GM23248 (cell line): ENCODE results near the gene DELE1. TPM values are rescaled to one million over a fixed set of nuclear protein-coding genes. Genes with fewer than 3 reads are reported as not detected.

Experiments used
- DNase-seq: peaks from one replicate; pipeline ENCODE4 v3.0.0-alpha.2; 2015
- H2AFZ ChIP-seq: fragments of 200-600 bp; sonication (generic); 2 replicates; pipeline ENCODE4 v1.6.1; 2016; ENCODE audit warnings: antibody characterized with exemption
- H3F3A ChIP-seq: fragments of 200-600 bp; sonication (generic); 2 replicates; pipeline ENCODE4 v1.6.1; 2016; ENCODE audit warnings: mild to moderate bottlenecking, antibody characterized with exemption, mixed run types; ENCODE audit not compliant: insufficient read depth
- H3K27ac ChIP-seq: fragments of 200-600 bp; sonication (generic); 2 replicates; pipeline ENCODE4 v1.5.1; 2016; ENCODE audit warnings: mild to moderate bottlenecking
- H3K27me3 ChIP-seq: fragments of 200-600 bp; sonication (generic); replicated peaks from 2 replicates; pipeline ENCODE4 v1.6.1; 2016; ENCODE audit warnings: mild to moderate bottlenecking; ENCODE audit not compliant: insufficient read depth
- H3K36me3 ChIP-seq: fragments of 200-600 bp; sonication (generic); 2 replicates; pipeline ENCODE4 v1.6.1; 2016; ENCODE audit warnings: low read depth, mild to moderate bottlenecking
- H3K4me1 ChIP-seq: fragments of 200-600 bp; sonication (generic); 2 replicates; pipeline ENCODE4 v1.6.1; 2016; ENCODE audit warnings: mild to moderate bottlenecking; ENCODE audit not compliant: insufficient read depth
- H3K4me2 ChIP-seq: fragments of 200-600 bp; sonication (generic); one replicate; pipeline ENCODE4 v1.6.1; 2016; ENCODE audit warnings: mild to moderate bottlenecking; ENCODE audit not compliant: unreplicated experiment
- H3K4me3 ChIP-seq: fragments of 200-600 bp; sonication (generic); 2 replicates; pipeline ENCODE4 v1.5.1; 2016; ENCODE audit warnings: mild to moderate bottlenecking
- H3K79me2 ChIP-seq: fragments of 200-600 bp; sonication (generic); 2 replicates; pipeline ENCODE4 v1.6.1; 2016; ENCODE audit warnings: mild to moderate bottlenecking; ENCODE audit not compliant: insufficient read depth
- H3K9ac ChIP-seq: fragments of 200-600 bp; sonication (generic); 2 replicates; pipeline ENCODE4 v1.6.1; 2016; ENCODE audit warnings: mild to moderate bottlenecking
- H3K9me2 ChIP-seq: fragments of 200-600 bp; sonication (generic); 2 replicates; pipeline ENCODE4 v1.6.1; 2016; ENCODE audit warnings: mixed run types, mild to moderate bottlenecking, moderate library complexity; ENCODE audit not compliant: insufficient read depth
- H3K9me3 ChIP-seq: fragments of 200-600 bp; sonication (generic); one replicate; pipeline ENCODE4 v1.6.1; 2017; ENCODE audit warnings: low read depth
- H4K20me1 ChIP-seq: fragments of 200-600 bp; sonication (generic); 2 replicates; pipeline ENCODE4 v1.6.0; 2016; ENCODE audit not compliant: insufficient read depth
- EZH2 ChIP-seq: fragments of 200-600 bp; sonication (generic); IDR thresholded peaks from 2 replicates; pipeline ENCODE4 v1.6.1; 2018; ENCODE audit warnings: antibody characterized with exemption, mild to moderate bottlenecking; ENCODE audit not compliant: insufficient read depth, poor library complexity, severe bottlenecking
- EZH2phosphoT487 ChIP-seq: fragments of 200-600 bp; sonication (generic); IDR thresholded peaks from 2 replicates; pipeline ENCODE4 v1.6.1; 2018; ENCODE audit warnings: antibody characterized with exemption, moderate library complexity, mild to moderate bottlenecking, low read depth; ENCODE audit not compliant: insufficient read depth
- WGBS, 2 experiments: methylation state at CpG; one replicate each; pipeline ENCODE4 v1.1.6; 2015 to 2017; ENCODE audit warnings: low lambda C conversion rate in 2 of 2, low coverage in 1 of 2; ENCODE audit errors: missing lambda C conversion rate in 2 of 2; 5-methylcytosine and 5-hydroxymethylcytosine counted together
- in situ Hi-C: fragments of 300-500 bp; cut with MboI; formaldehyde crosslinking; loops from 2 replicates; pipeline ENCODE4 v1.15.0; 2020
- polyA plus RNA-seq: library from polyadenylated mRNA; unstranded; fragments of >200 nt; fragmentation: Nextera tagmentation; extraction: Ambion mirVana; gene quantifications from 2 replicates; pipeline ENCODE4 v1.2.1, GENCODE V29; 2016
- total RNA-seq: library from RNA; depleted of rRNA; stranded (reverse); fragments of >200 nt; shearing (Covaris generic); gene quantifications from 2 replicates; pipeline ENCODE4 v1.2.3, GENCODE V29; 2014

DELE1 gene
- total and polyA plus RNA-seq, 2 experiments from 2014 or later = 35.1 to 47.9 TPM

DNA sequence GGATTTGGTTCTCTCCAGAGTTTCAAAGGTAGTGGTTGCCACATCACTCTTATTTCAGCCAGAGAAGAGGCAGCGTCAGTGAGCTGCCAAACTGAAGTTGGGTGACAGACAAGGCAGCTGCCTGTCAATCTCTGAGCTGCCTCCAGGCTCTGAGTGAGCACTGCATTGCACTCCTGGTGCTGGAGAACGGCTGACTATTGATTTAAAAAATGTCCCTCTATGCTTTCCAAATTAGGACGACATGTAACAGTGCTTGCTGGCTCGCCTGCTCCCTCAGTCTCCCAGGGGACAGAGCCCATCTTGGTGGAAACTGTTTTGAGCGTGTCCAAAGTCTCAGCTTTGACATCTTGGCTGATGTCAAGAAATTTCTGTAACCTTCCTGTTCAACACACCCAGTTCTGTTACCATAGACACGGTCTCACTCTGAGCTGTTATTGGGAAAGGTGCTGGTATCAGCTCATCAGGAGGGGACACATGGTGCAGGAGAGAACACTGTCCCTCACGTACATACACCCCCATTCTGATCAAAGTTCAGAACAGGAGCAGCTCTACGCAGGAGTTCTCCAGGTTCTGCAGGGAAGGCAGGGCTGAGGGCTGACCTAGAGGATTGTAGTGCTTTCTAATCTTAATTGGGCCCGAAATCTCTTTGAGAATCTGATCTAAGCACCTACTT, 18.6 kb downstream of the DELE1 start:
- no peak overlapping the region for H3K4me3 ChIP-seq
- H3K36me3 ChIP-seq = no peaks in the 10 kb centered on the region; the same call in 1 of the 2 replicates
- in situ Hi-C loops = no loop called here
- H3K79me2 ChIP-seq = no peaks in the 10 kb centered on the region
- H3K9me2 ChIP-seq = no peaks in the 10 kb centered on the region
- no peak overlapping the region for H2AFZ ChIP-seq
- 39 to 45% methylated on average over 9 of the region's 9 CpGs for WGBS, 2 experiments
- no peaks in the 10 kb centered on the region for H4K20me1 ChIP-seq
- H3K27ac ChIP-seq = peak overlapping the region; percentile 42
- no peaks in the 10 kb centered on the region for H3K9me3 ChIP-seq
- peaks cover 22% of the 10 kb centered on the region for H3F3A ChIP-seq
- TF ChIP-seq EZH2phosphoT487 = no peak
- no peak for TF ChIP-seq EZH2
- H3K27me3 ChIP-seq = no peaks in the 10 kb centered on the region
- no peak for DNase-seq
- H3K9ac ChIP-seq = peak overlapping the region; percentile 14
- H3K4me1 ChIP-seq = peaks cover 30% of the 10 kb centered on the region
- H3K4me2 ChIP-seq = peak overlapping the region; percentile 8

- WGBS, 2 experiments = 76 to 79% methylated on average over 9 of the region's 9 CpGs
- H3F3A ChIP-seq = peaks cover 22% of the 10 kb centered on the region
- peaks cover 30% of the 10 kb centered on the region for H3K4me1 ChIP-seq
- no peaks in the 10 kb centered on the region for H4K20me1 ChIP-seq
- no peak overlapping the region for H3K9ac ChIP-seq
- no peaks in the 10 kb centered on the region for H3K9me3 ChIP-seq
- no peaks in the 10 kb centered on the region for H3K27me3 ChIP-seq
- in situ Hi-C loops = no loop called here
- no peaks in the 10 kb centered on the region for H3K79me2 ChIP-seq
- H3K4me3 ChIP-seq = no peak overlapping the region
- TF ChIP-seq EZH2 = no peak
- TF ChIP-seq EZH2phosphoT487 = no peak
- no peak overlapping the region for H2AFZ ChIP-seq
- DNase-seq = no peak
- H3K27ac ChIP-seq = no peak overlapping the region
- no peaks in the 10 kb centered on the region for H3K9me2 ChIP-seq
- no peak overlapping the region for H3K4me2 ChIP-seq
- H3K36me3 ChIP-seq = no peaks in the 10 kb centered on the region; the same call in 1 of the 2 replicates
Observed at GRCh38 chr5:141944076-141944475, 20.4 kb downstream of the DELE1 start.

DNA sequence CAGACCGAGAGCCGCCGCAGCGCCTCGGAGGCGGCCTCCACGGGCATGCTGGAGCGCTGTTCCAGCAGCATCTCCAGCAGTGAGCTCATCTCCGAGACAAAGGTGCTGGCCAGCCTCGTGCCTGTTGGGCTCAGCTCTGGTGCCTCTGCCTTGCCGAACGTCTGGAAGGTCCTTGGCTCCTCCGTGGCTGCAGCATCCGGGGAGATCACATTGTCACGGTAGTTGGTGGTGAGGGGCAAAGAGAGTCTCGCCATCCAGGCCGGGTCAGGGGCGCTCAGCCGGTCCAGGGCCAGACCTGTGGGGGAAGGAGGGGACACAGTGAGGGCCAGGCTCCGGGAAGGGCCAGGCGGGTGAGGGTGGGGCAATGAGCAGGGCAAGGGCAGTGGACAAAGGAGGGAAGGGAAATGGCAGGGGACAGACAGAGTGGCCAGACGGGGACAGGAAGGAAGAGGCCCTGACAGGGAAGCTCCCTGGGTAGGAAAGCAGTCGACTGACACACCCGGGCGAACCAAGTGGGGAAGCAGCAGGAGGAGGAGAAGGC, 21.9 kb downstream of the DELE1 start:
- Histone ChIP-seq H4K20me1 (no peaks in the 10 kb centered on the region), H3K4me2 (no peak overlapping the region), H3K27ac (no peak overlapping the region), H3K4me1 (peaks cover 19% of the 10 kb centered on the region), H3K9me3 (no peaks in the 10 kb centered on the region), H3K9ac (no peak overlapping the region), H2AFZ (no peak overlapping the region), H3K4me3 (no peak overlapping the region), H3K79me2 (no peaks in the 10 kb centered on the region), H3K36me3 (no peaks in the 10 kb centered on the region), H3K9me2 (no peaks in the 10 kb centered on the region), H3F3A (peaks cover 10% of the 10 kb centered on the region), H3K27me3 (no peaks in the 10 kb centered on the region)
- peak; percentile 66 for DNase-seq
- TF ChIP-seq EZH2phosphoT487 (no peak), EZH2 (no peak)
- in situ Hi-C loops = no loop called here
- 27 to 31% methylated on average over 21 to 25 of the region's 25 CpGs for WGBS, 2 experiments

DNA sequence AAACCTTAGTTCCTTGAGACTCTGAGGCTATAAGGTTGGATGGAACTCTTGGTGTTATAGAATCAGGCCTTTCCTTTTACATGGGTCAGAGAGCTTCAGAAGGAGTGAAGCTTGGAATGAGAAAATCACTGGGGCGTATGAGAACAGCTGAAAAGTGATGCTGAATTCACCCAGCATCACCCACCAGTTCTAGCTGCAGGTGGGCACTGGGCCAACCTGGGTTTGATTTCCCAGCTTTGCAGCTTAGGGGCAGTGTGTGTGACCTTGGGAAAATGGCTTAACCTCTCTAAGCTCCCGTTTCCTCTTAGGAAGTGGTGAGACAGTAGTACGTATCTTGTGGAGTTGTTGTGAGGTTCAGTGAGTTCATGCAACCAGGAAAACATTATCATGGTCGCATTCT, 23.6 kb downstream of the DELE1 start:
- H3K27me3 ChIP-seq = no peaks in the 10 kb centered on the region
- no peaks in the 10 kb centered on the region for H3F3A ChIP-seq
- 76 to 88% methylated on average over 4 of the region's 4 CpGs for WGBS, 2 experiments
- peaks cover 2% of the 10 kb centered on the region for H3K4me1 ChIP-seq
- H3K27ac ChIP-seq = no peak overlapping the region
- no peak overlapping the region for H3K9ac ChIP-seq
- no peaks in the 10 kb centered on the region for H3K9me2 ChIP-seq
- H3K4me2 ChIP-seq = no peak overlapping the region
- TF ChIP-seq EZH2phosphoT487 = no peak
- TF ChIP-seq EZH2 = no peak
- H3K36me3 ChIP-seq = no peaks in the 10 kb centered on the region
- H3K4me3 ChIP-seq = no peak overlapping the region
- H3K9me3 ChIP-seq = no peaks in the 10 kb centered on the region
- in situ Hi-C loops = no loop called here
- DNase-seq = no peak
- no peak overlapping the region for H2AFZ ChIP-seq
- no peaks in the 10 kb centered on the region for H3K79me2 ChIP-seq
- H4K20me1 ChIP-seq = no peaks in the 10 kb centered on the region
